OCI-LY7 (cell line): Measurements from ENCODE around the gene RECK. TPM values are rescaled to one million over a fixed set of nuclear protein-coding genes. Genes with fewer than 3 reads are reported as not detected.

Experiments used
- BruUV-seq: library from RNA; stranded (reverse); fragments of 400-500 nt; replicated peaks from 2 replicates; lab custom pipeline; 2021; lab: Mats Ljungman, UMichigan
- CTCF ChIA-PET: fragments of 300-600 bp; sonication (Branson Sonifier 250); formaldehyde crosslinking; loops from one replicate; lab custom pipeline; 2022; ENCODE audit warnings: antibody characterized with exemption; ENCODE audit not compliant: unreplicated experiment; lab: Charles Lee
- POLR2A ChIA-PET: fragments of 300-600 bp; sonication (Branson Sonifier 250); formaldehyde crosslinking; loops from one replicate; lab custom pipeline; 2022; ENCODE audit warnings: antibody characterized with exemption; lab: Charles Lee
- DNase-seq: peaks from one replicate; pipeline ENCODE4 v3.0.0-alpha.2; 2015; ENCODE audit warnings: low spot score
- H2AFZ ChIP-seq: fragments of 200-600 bp; sonication (generic), shearing (Covaris generic); 2 replicates; pipeline ENCODE4 v1.6.1; 2014; ENCODE audit warnings: mild to moderate bottlenecking, antibody characterized with exemption, low read length, moderate library complexity
- H3K27ac ChIP-seq: fragments of 200-600 bp; sonication (generic); 2 replicates; pipeline ENCODE4 v1.5.1; 2014; ENCODE audit warnings: mixed run types, low read depth, mild to moderate bottlenecking, moderate library complexity, low read length, inconsistent platforms; ENCODE audit not compliant: poor library complexity, severe bottlenecking
- H3K36me3 ChIP-seq: fragments of 200-600 bp; sonication (generic); 2 replicates; pipeline ENCODE4 v1.6.1; 2014; ENCODE audit warnings: mild to moderate bottlenecking, antibody characterized with exemption, low read length, moderate library complexity, mixed read lengths; ENCODE audit not compliant: insufficient read depth
- H3K4me1 ChIP-seq: fragments of 200-600 bp; sonication (generic); 2 replicates; pipeline ENCODE4 v1.5.1; 2014; ENCODE audit warnings: mild to moderate bottlenecking, low read length; ENCODE audit not compliant: insufficient read depth, poor library complexity, severe bottlenecking
- H3K4me2 ChIP-seq: fragments of 200-600 bp; sonication (generic); 2 replicates; pipeline ENCODE4 v1.6.1; 2014; ENCODE audit warnings: mild to moderate bottlenecking, low read length
- H3K4me3 ChIP-seq: fragments of 200-600 bp; sonication (generic); 2 replicates; pipeline ENCODE4 v1.5.1; 2014; ENCODE audit warnings: mild to moderate bottlenecking, low read depth, low read length; ENCODE audit not compliant: poor library complexity, severe bottlenecking
- H3K79me2 ChIP-seq: fragments of 200-600 bp; sonication (generic); 2 replicates; pipeline ENCODE4 v1.6.1; 2016; ENCODE audit warnings: low read depth, mild to moderate bottlenecking, low read length, moderate library complexity, mixed read lengths; ENCODE audit not compliant: insufficient read depth
- H3K9me2 ChIP-seq: fragments of 200-600 bp; sonication (generic); 2 replicates; pipeline ENCODE4 v1.6.1; 2016; ENCODE audit warnings: mild to moderate bottlenecking, low read length, mixed read lengths; ENCODE audit not compliant: insufficient read depth
- H3K9me3 ChIP-seq: fragments of 200-600 bp; sonication (generic); 2 replicates; pipeline ENCODE4 v1.6.1; 2014; ENCODE audit warnings: mild to moderate bottlenecking, mixed run types, low read length, mixed read lengths
- H4K20me1 ChIP-seq: fragments of 200-600 bp; sonication (generic); 2 replicates; pipeline ENCODE4 v1.6.1; 2014; ENCODE audit warnings: mild to moderate bottlenecking, antibody characterized with exemption, low read length, moderate library complexity, mixed read lengths; ENCODE audit not compliant: insufficient read depth
- EZH2phosphoT487 ChIP-seq: fragments of 200-600 bp; sonication (generic); IDR thresholded peaks from 2 replicates; pipeline ENCODE4 v1.6.1; 2018; ENCODE audit warnings: low read depth, borderline replicate concordance, mild to moderate bottlenecking, mixed run types, antibody characterized with exemption, low read length, moderate library complexity, mixed read lengths
- intact Hi-C: fragments of 100-400 bp; cut with micrococcal nuclease; formaldehyde crosslinking; loops from one replicate; pipeline ENCODE4 v1.10.0; 2022; ENCODE audit not compliant: unreplicated experiment
- small RNA-seq: library from RNA; depleted of rRNA; stranded (forward); fragments of <200 nt; gene quantifications from one replicate; pipeline ENCODE3, GENCODE V24; 2014
- total RNA-seq, 2 experiments: library from RNA; depleted of rRNA in 1 of 2; stranded (reverse); fragments of >200 nt in 1 of 2; shearing (Covaris generic) in 1 of 2; gene quantifications; 2 replicates each; pipeline ENCODE4 v1.2.3, GENCODE V29; 2014 to 2022
- TF ChIP-seq, protein P1 (sequence below): fragments of 200-600 bp; sonication (generic); conservative IDR thresholded peaks from 2 replicates; pipeline ENCODE4 v1.5.1; 2014; ENCODE audit warnings: mild to moderate bottlenecking, antibody characterized with exemption, low read length, moderate library complexity, mixed read lengths

Gene RECK
- total RNA-seq, 2 experiments from 2014 or later = 3.0 to 6.5 TPM

DNA sequence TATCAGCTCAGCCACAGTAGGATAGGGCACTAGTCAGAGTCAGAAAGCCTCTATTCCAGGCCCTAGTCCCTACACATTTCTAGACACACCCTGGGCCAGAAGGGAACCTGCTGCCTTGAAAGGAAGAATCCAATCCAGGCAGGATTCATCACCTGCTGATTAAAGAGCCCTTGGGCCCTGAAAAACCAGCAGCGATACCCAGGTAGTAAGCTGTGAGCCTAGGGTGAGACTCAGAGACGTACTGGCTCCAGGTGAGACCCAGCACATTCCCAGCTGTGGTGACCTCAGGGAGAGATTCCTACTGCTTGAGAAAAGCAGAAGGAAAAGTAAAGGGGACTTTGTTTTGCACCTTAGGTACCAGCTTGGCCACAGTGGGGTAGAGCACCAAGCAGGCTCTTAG is 137.1 kb downstream of the RECK start:
- TF ChIP-seq, protein P1, sequence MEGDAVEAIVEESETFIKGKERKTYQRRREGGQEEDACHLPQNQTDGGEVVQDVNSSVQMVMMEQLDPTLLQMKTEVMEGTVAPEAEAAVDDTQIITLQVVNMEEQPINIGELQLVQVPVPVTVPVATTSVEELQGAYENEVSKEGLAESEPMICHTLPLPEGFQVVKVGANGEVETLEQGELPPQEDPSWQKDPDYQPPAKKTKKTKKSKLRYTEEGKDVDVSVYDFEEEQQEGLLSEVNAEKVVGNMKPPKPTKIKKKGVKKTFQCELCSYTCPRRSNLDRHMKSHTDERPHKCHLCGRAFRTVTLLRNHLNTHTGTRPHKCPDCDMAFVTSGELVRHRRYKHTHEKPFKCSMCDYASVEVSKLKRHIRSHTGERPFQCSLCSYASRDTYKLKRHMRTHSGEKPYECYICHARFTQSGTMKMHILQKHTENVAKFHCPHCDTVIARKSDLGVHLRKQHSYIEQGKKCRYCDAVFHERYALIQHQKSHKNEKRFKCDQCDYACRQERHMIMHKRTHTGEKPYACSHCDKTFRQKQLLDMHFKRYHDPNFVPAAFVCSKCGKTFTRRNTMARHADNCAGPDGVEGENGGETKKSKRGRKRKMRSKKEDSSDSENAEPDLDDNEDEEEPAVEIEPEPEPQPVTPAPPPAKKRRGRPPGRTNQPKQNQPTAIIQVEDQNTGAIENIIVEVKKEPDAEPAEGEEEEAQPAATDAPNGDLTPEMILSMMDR = no peak
- no peak for TF ChIP-seq EZH2phosphoT487
- H2AFZ ChIP-seq = no peak overlapping the region
- H3K79me2 ChIP-seq = no peaks in the 10 kb centered on the region
- H3K27ac ChIP-seq = no peak overlapping the region
- no peak overlapping the region for H3K4me3 ChIP-seq
- ChIA-PET CTCF (no interaction called here), POLR2A (no interaction called here)
- no peak overlapping the region for H3K4me2 ChIP-seq
- H3K9me2 ChIP-seq = no peaks in the 10 kb centered on the region
- no peaks in the 10 kb centered on the region for H4K20me1 ChIP-seq
- no peaks in the 10 kb centered on the region for H3K9me3 ChIP-seq
- DNase-seq = no peak
- no peaks in the 10 kb centered on the region for H3K36me3 ChIP-seq
- intact Hi-C loops = no loop called here
- no TSS peak for BruUV-seq
- H3K4me1 ChIP-seq = no peaks in the 10 kb centered on the region

Small RNAs within 50 kb of the gene (small RNA-seq; reads per million reads assigned to genes)
- gene RF02275 = not detected

Other genes starting within 250 kb of the RECK start
- 3.0 and 9.8 TPM in 2 replicates for gene NPR2, start 245.3 kb upstream of the RECK start, total RNA-seq (2014; rRNA removed; shearing (Covaris generic))
- gene NPR2, start 245.3 kb upstream of the RECK start, total RNA-seq (2022) = 3.5 and 4.7 TPM in 2 replicates
- gene SPAG8, start 224.7 kb upstream of the RECK start, total RNA-seq (2014; rRNA removed; shearing (Covaris generic)) = 1.1 and 3.9 TPM in 2 replicates
- gene SPAG8, start 224.7 kb upstream of the RECK start, total RNA-seq (2022) = 3.6 and 5.1 TPM in 2 replicates
- gene HINT2, start 221.9 kb upstream of the RECK start, total RNA-seq (2014; rRNA removed; shearing (Covaris generic)) = 74.3 and 82.5 TPM in 2 replicates
- 83.1 and 84.5 TPM in 2 replicates for gene HINT2, start 221.9 kb upstream of the RECK start, total RNA-seq (2022)
- not detected in 2 replicates for gene FAM221B, start 208.2 kb upstream of the RECK start, total RNA-seq (2014; rRNA removed; shearing (Covaris generic))
- not detected in 2 replicates for gene FAM221B, start 208.2 kb upstream of the RECK start, total RNA-seq (2022)
- gene TMEM8B, start 207.7 kb upstream of the RECK start, total RNA-seq (2014; rRNA removed; shearing (Covaris generic)) = 3.1 and 3.2 TPM in 2 replicates
- gene TMEM8B, start 207.7 kb upstream of the RECK start, total RNA-seq (2022) = 15.7 and 19.1 TPM in 2 replicates
- not detected in 2 replicates for gene OR13J1, start 166.5 kb upstream of the RECK start, total RNA-seq (2014; rRNA removed; shearing (Covaris generic))
- gene OR13J1, start 166.5 kb upstream of the RECK start, total RNA-seq (2022) = not detected in 2 replicates
- gene HRCT1, start 130.7 kb upstream of the RECK start, total RNA-seq (2014; rRNA removed; shearing (Covaris generic)) = not detected in 2 replicates
- not detected in 2 replicates for gene HRCT1, start 130.7 kb upstream of the RECK start, total RNA-seq (2022)
- gene SPAAR, start 127.4 kb upstream of the RECK start, total RNA-seq (2014; rRNA removed; shearing (Covaris generic)) = not detected in 2 replicates
- not detected in 2 replicates for gene SPAAR, start 127.4 kb upstream of the RECK start, total RNA-seq (2022)
- gene OR2S2, start 78.8 kb upstream of the RECK start, total RNA-seq (2014; rRNA removed; shearing (Covaris generic)) = not detected in 2 replicates
- not detected in 2 replicates for gene OR2S2, start 78.8 kb upstream of the RECK start, total RNA-seq (2022)
- not detected in 2 replicates for gene GLIPR2, start 99.8 kb downstream of the RECK start, total RNA-seq (2014; rRNA removed; shearing (Covaris generic))
- gene GLIPR2, start 99.8 kb downstream of the RECK start, total RNA-seq (2022) = not detected in 2 replicates
- gene CCIN, start 132.5 kb downstream of the RECK start, total RNA-seq (2014; rRNA removed; shearing (Covaris generic)) = not detected in 2 replicates
- not detected in 2 replicates for gene CCIN, start 132.5 kb downstream of the RECK start, total RNA-seq (2022)
- 150 and 176 TPM in 2 replicates for gene CLTA, start 154.0 kb downstream of the RECK start, total RNA-seq (2014; rRNA removed; shearing (Covaris generic))
- 161 and 171 TPM in 2 replicates for gene CLTA, start 154.0 kb downstream of the RECK start, total RNA-seq (2022)
- 12.9 and 15.5 TPM in 2 replicates for gene GNE, start 221.5 kb downstream of the RECK start, total RNA-seq (2014; rRNA removed; shearing (Covaris generic))
- gene GNE, start 221.5 kb downstream of the RECK start, total RNA-seq (2022) = 27.7 and 28.4 TPM in 2 replicates